ENCODE results near the gene RFFL. TPM values are rescaled to one million over a fixed set of nuclear protein-coding genes. Genes with fewer than 3 reads are reported as not detected.

Gene RFFL
- total and polyA plus RNA-seq, 9 of the 15 experiments (the other 6 are each of a cell fraction or from before 2014, with no cell fraction given): 3.4 to 18.1 (median 12.8) TPM

DNA sequence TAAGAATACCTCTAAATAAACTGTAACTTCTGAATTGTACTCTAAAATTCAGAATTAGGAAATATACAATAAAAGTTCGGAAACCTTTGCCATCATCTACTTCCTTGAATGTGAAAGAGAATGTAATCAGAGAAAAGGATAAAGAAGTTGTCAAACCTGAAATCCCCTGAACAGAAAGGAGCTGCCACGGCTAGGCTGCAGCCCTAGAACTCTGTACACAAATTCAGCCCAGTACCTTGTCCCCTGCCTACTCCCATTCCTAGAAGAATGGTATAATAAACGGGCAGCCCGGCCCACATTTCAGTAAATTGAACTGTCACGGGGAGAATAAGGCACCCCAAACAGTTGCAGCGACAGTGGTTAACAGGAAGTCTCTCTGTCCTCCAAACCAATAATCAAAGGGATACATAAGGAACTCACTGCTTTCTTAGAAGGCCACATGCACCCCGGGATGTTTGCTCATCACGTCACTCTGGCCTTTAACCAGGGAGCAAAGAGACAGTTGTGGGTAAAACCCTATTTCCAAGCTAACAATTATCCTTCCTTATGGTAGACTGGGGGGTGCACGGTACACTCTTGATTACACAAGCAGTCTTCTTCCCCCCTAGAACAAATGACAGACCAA, 24.3 kb upstream of the RFFL start (continued):
- TF ChIP-seq SAP30 (IDR thresholded peaks at IDR 0.05; ENCODE audit: borderline replicate concordance, insufficient read depth, low read depth, low read length, poor library complexity, severe bottlenecking): no peak
- no peak for TF ChIP-seq PPARD (CRISPR knock-in tag; IDR thresholded peaks at IDR 0.05)
- TF ChIP-seq, protein P1, sequence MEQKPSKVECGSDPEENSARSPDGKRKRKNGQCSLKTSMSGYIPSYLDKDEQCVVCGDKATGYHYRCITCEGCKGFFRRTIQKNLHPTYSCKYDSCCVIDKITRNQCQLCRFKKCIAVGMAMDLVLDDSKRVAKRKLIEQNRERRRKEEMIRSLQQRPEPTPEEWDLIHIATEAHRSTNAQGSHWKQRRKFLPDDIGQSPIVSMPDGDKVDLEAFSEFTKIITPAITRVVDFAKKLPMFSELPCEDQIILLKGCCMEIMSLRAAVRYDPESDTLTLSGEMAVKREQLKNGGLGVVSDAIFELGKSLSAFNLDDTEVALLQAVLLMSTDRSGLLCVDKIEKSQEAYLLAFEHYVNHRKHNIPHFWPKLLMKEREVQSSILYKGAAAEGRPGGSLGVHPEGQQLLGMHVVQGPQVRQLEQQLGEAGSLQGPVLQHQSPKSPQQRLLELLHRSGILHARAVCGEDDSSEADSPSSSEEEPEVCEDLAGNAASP (IDR thresholded peaks at IDR 0.05): no peak
- TF ChIP-seq XRCC5 (IDR thresholded peaks at IDR 0.05; ENCODE audit: low read depth, low read length): no peak
- TF ChIP-seq HEY1 (CRISPR knock-in tag; IDR thresholded peaks at IDR 0.05; ENCODE audit: borderline replicate concordance): no peak
- TF ChIP-seq, protein P2, sequence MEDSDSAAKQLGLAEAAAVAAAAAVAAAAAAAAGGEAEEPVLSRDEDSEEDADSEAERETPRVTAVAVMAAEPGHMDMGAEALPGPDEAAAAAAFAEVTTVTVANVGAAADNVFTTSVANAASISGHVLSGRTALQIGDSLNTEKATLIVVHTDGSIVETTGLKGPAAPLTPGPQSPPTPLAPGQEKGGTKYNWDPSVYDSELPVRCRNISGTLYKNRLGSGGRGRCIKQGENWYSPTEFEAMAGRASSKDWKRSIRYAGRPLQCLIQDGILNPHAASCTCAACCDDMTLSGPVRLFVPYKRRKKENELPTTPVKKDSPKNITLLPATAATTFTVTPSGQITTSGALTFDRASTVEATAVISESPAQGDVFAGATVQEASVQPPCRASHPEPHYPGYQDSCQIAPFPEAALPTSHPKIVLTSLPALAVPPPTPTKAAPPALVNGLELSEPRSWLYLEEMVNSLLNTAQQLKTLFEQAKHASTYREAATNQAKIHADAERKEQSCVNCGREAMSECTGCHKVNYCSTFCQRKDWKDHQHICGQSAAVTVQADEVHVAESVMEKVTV (CRISPR knock-in tag; IDR thresholded peaks at IDR 0.05): no peak
- TF ChIP-seq, protein P3, sequence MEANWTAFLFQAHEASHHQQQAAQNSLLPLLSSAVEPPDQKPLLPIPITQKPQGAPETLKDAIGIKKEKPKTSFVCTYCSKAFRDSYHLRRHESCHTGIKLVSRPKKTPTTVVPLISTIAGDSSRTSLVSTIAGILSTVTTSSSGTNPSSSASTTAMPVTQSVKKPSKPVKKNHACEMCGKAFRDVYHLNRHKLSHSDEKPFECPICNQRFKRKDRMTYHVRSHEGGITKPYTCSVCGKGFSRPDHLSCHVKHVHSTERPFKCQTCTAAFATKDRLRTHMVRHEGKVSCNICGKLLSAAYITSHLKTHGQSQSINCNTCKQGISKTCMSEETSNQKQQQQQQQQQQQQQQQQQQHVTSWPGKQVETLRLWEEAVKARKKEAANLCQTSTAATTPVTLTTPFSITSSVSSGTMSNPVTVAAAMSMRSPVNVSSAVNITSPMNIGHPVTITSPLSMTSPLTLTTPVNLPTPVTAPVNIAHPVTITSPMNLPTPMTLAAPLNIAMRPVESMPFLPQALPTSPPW (CRISPR knock-in tag; IDR thresholded peaks at IDR 0.05): no peak
- TF ChIP-seq, protein P4, sequence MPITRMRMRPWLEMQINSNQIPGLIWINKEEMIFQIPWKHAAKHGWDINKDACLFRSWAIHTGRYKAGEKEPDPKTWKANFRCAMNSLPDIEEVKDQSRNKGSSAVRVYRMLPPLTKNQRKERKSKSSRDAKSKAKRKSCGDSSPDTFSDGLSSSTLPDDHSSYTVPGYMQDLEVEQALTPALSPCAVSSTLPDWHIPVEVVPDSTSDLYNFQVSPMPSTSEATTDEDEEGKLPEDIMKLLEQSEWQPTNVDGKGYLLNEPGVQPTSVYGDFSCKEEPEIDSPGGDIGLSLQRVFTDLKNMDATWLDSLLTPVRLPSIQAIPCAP (CRISPR knock-in tag; IDR thresholded peaks at IDR 0.05; ENCODE audit: borderline replicate concordance): no peak
- TF ChIP-seq SRSF3 (IDR thresholded peaks at IDR 0.05; ENCODE audit: insufficient read depth, low read length): no peak
- TF ChIP-seq LCOR (CRISPR knock-in tag; IDR thresholded peaks at IDR 0.05): no peak
- no peak for TF ChIP-seq ZNF696 (CRISPR knock-in tag; conservative IDR thresholded peaks at IDR 0.05)
- TF ChIP-seq RBM25 (IDR thresholded peaks at IDR 0.05; ENCODE audit: low read depth, low read length, severe bottlenecking): no peak
- no peak for TF ChIP-seq SREBF1 (IDR thresholded peaks at IDR 0.05; ENCODE audit: borderline replicate concordance, low read depth, low read length)
- TF ChIP-seq BMI1 (IDR thresholded peaks at IDR 0.05; ENCODE audit: low read length): no peak
- no peak for TF ChIP-seq IRF2 (CRISPR knock-in tag; IDR thresholded peaks at IDR 0.05)
- TF ChIP-seq PHB (CRISPR knock-in tag; IDR thresholded peaks at IDR 0.05): no peak
- no peak for TF ChIP-seq RAD51 (IDR thresholded peaks at IDR 0.05; ENCODE audit: borderline replicate concordance, low read depth)
- TF ChIP-seq MYBL2 (IDR thresholded peaks at IDR 0.05; ENCODE audit: low read depth): no peak
- TF ChIP-seq MYBL2 (CRISPR knock-in tag; IDR thresholded peaks at IDR 0.05; ENCODE audit: borderline replicate concordance): no peak
- peak; percentile 20; the same call in 1 of the 2 replicates for TF ChIP-seq ATF7 (IDR thresholded peaks at IDR 0.05)
- TF ChIP-seq PHB2 (IDR thresholded peaks at IDR 0.05; ENCODE audit: low read depth): no peak
- TF ChIP-seq CREB1 (IDR thresholded peaks at IDR 0.05): no peak
- TF ChIP-seq CREB1 (CRISPR knock-in tag; IDR thresholded peaks at IDR 0.05): no peak
- no peak for TF ChIP-seq ZNF197 (CRISPR knock-in tag; IDR thresholded peaks at IDR 0.05; ENCODE audit: low read depth)

Measured in K562 (cell line).